ENCODE results near the gene FLT3.

Gene FLT3

GRCh38 chr13:28001837-28002473 lies 98.4 kb downstream of the FLT3 start:
- no peak for DNase-seq (ENCODE audit: low spot score)

- DNase-seq (ENCODE audit: low spot score) = no peak
Measured at GRCh38 chr13:28001049-28001448, 99.3 kb downstream of the FLT3 start.

GRCh38 chr13:28000567-28000966 lies 99.8 kb downstream of the FLT3 start:
- no peak for DNase-seq (ENCODE audit: low spot score)

GRCh38 chr13:27997904-27998522 lies 102.4 kb downstream of the FLT3 start:
- DNase-seq (ENCODE audit: low spot score) = no peak

GRCh38 chr13:27991881-27992280 lies 108.5 kb downstream of the FLT3 start:
- no peak for DNase-seq (ENCODE audit: low spot score)

- no peak for DNase-seq (ENCODE audit: low spot score)
Measured at GRCh38 chr13:27988520-27988919, 111.9 kb downstream of the FLT3 start, which contains the start of gene URAD. URAD (minus strand) TSS chr13:27988693; CDS start chr13:27988637, 56 bp downstream.

- no peak for DNase-seq (ENCODE audit: low spot score)
Measured at GRCh38 chr13:27985600-27985999, 114.8 kb downstream of the FLT3 start.

- no peak for DNase-seq (ENCODE audit: low spot score)
Measured at GRCh38 chr13:27982361-27982760, 118.0 kb downstream of the FLT3 start.

GRCh38 chr13:27981006-27981708 lies 119.2 kb downstream of the FLT3 start:
- DNase-seq (ENCODE audit: low spot score) = no peak

GRCh38 chr13:27980280-27980998 lies 119.9 kb downstream of the FLT3 start:
- no peak for DNase-seq (ENCODE audit: low spot score)

- DNase-seq (ENCODE audit: low spot score) = no peak
Measured at GRCh38 chr13:27979765-27980279, 120.6 kb downstream of the FLT3 start.

GRCh38 chr13:27979001-27979643 lies 121.3 kb downstream of the FLT3 start:
- DNase-seq (ENCODE audit: low spot score) = no peak

- no peak for DNase-seq (ENCODE audit: low spot score)
Measured at GRCh38 chr13:27978301-27978968, 121.9 kb downstream of the FLT3 start.

- no peak for DNase-seq (ENCODE audit: low spot score)
Measured at GRCh38 chr13:27977476-27978300, 122.7 kb downstream of the FLT3 start.

- no peak for DNase-seq (ENCODE audit: low spot score)
Measured at GRCh38 chr13:27976362-27977091, 123.8 kb downstream of the FLT3 start.

GRCh38 chr13:27975564-27976361 lies 124.6 kb downstream of the FLT3 start:
- DNase-seq (ENCODE audit: low spot score) = no peak

GRCh38 chr13:27973961-27974662 lies 126.3 kb downstream of the FLT3 start:
- no peak for DNase-seq (ENCODE audit: low spot score)

- DNase-seq (ENCODE audit: low spot score) = no peak
Measured at GRCh38 chr13:27973291-27973690, 127.1 kb downstream of the FLT3 start.
